Measurements from ENCODE around the gene PRICKLE4. TPM values are rescaled to one million over a fixed set of nuclear protein-coding genes. Genes with fewer than 3 reads are reported as not detected.

PRICKLE4 gene
- total and polyA plus RNA-seq, 2 of the 13 experiments (the other 11 are each of a cell fraction or from before 2014, with no cell fraction given) = 0.92 to 1.2 TPM

- TF ChIP-seq ZBTB44 (CRISPR knock-in tag; IDR thresholded peaks at IDR 0.05) (peak; percentile 76; the same call in 1 of the 2 replicates), ELF3 (CRISPR knock-in tag; IDR thresholded peaks at IDR 0.05) (peak; percentile 77), ZNF570 (CRISPR knock-in tag; IDR thresholded peaks at IDR 0.05; ENCODE audit: borderline replicate concordance) (0 out of 2 replicates have a peak, but pooled peaks have one; percentile 34), JUNB (CRISPR knock-in tag; IDR thresholded peaks at IDR 0.05; ENCODE audit: borderline replicate concordance) (no peak), ARID3A (IDR thresholded peaks at IDR 0.05; ENCODE audit: low read depth, low read length) (no peak), ZFY (CRISPR knock-in tag; IDR thresholded peaks at IDR 0.05) (peak; percentile 78), ZBTB39 (CRISPR knock-in tag; IDR thresholded peaks at IDR 0.05) (peak; percentile 54; the same call in 1 of the 2 replicates), ETV6 (CRISPR knock-in tag; conservative IDR thresholded peaks at IDR 0.05) (peak; percentile 90), ZNF770 (CRISPR knock-in tag; IDR thresholded peaks at IDR 0.05) (peak; percentile 34; the same call in 1 of the 2 replicates), DBP (CRISPR knock-in tag; IDR thresholded peaks at IDR 0.05; ENCODE audit: not compliant biosample characterization) (no peak), HNRNPUL1 (IDR thresholded peaks at IDR 0.05; ENCODE audit: low read depth, low read length) (no peak), ZNF546 (CRISPR knock-in tag; conservative IDR thresholded peaks at IDR 0.05) (peak; percentile 74; the same call in 1 of the 2 replicates), SNAPC2 (CRISPR knock-in tag; IDR thresholded peaks at IDR 0.05) (no peak), ZNF256 (CRISPR knock-in tag; conservative IDR thresholded peaks at IDR 0.05) (no peak), PHF21A (CRISPR knock-in tag; IDR thresholded peaks at IDR 0.05) (peak; percentile 68), ZBTB14 (CRISPR knock-in tag; IDR thresholded peaks at IDR 0.05) (peak; percentile 66), ZNF747 (CRISPR knock-in tag; IDR thresholded peaks at IDR 0.05; ENCODE audit: borderline replicate concordance) (peak; percentile 79; the same call in 1 of the 2 replicates), PAX8 (CRISPR knock-in tag; IDR thresholded peaks at IDR 0.05; ENCODE audit: borderline replicate concordance) (0 out of 2 replicates have a peak, but pooled peaks have one; percentile 41), ZBTB21 (CRISPR knock-in tag; IDR thresholded peaks at IDR 0.05) (no peak)
These were observed 613 bp upstream of the PRICKLE4 start, which contains the start of gene FRS3 (continued) for GRCh38 chr6:41779788-41780550.

Measured in HepG2 (cell line).